ENCODE results near the gene IL3. TPM values are rescaled to one million over a fixed set of nuclear protein-coding genes. Genes with fewer than 3 reads are reported as not detected.

Gene IL3
- total RNA-seq, 1 experiment from 2014 or later = not detected

DNA sequence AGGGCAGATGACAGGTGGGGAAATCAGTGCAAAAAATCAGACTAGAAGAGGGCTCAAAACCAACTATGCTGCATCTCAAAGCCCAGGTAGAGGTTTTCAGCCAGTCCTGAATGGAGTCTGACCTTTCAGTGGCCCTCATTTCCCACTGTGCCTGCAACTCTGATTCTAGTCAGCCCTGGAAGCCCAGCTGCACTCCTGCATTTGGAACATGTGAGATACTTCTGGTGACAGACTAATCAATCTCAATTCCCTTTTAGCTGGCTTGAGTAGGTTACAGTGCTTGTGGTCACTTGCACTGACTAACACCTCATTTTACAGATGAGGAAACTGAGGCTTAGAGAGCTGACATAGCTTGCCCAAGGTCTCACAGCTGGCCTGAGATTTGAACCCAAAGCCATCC is 41.1 kb upstream of the IL3 start:
- no peak overlapping the region for H3K4me3 Mint-ChIP-seq
- H3K4me1 Mint-ChIP-seq = peaks cover 8% of the 10 kb centered on the region; the same call in 1 of the 2 replicates
- POLR2A ChIA-PET = no interaction called here
- no peak overlapping the region for H3K27ac Mint-ChIP-seq
- no peaks in the 10 kb centered on the region for H3K9me3 Mint-ChIP-seq
- ATAC-seq = no peak
- CTCF ChIA-PET = interaction anchor here (1.3 kb wide), 1 partner anchor 8 kb away, joined by 3 read pairs; the partner anchor contains the start of gene ACSL6
- H3K27me3 Mint-ChIP-seq (ENCODE audit: low read depth) = no peaks in the 10 kb centered on the region
- H3K36me3 Mint-ChIP-seq = no peaks in the 10 kb centered on the region
- TF ChIP-seq, protein P1, sequence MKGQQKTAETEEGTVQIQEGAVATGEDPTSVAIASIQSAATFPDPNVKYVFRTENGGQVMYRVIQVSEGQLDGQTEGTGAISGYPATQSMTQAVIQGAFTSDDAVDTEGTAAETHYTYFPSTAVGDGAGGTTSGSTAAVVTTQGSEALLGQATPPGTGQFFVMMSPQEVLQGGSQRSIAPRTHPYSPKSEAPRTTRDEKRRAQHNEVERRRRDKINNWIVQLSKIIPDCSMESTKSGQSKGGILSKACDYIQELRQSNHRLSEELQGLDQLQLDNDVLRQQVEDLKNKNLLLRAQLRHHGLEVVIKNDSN (CRISPR knock-in tag; IDR thresholded peaks at IDR 0.05) = no peak
- TF ChIP-seq, protein P2, sequence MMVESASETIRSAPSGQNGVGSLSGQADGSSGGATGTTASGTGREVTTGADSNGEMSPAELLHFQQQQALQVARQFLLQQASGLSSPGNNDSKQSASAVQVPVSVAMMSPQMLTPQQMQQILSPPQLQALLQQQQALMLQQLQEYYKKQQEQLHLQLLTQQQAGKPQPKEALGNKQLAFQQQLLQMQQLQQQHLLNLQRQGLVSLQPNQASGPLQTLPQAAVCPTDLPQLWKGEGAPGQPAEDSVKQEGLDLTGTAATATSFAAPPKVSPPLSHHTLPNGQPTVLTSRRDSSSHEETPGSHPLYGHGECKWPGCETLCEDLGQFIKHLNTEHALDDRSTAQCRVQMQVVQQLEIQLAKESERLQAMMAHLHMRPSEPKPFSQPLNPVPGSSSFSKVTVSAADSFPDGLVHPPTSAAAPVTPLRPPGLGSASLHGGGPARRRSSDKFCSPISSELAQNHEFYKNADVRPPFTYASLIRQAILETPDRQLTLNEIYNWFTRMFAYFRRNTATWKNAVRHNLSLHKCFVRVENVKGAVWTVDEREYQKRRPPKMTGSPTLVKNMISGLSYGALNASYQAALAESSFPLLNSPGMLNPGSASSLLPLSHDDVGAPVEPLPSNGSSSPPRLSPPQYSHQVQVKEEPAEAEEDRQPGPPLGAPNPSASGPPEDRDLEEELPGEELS (CRISPR knock-in tag; IDR thresholded peaks at IDR 0.05) = no peak
- no peak for TF ChIP-seq CREM (CRISPR knock-in tag; IDR thresholded peaks at IDR 0.05)
- no peak for TF ChIP-seq SOX15 (CRISPR knock-in tag; IDR thresholded peaks at IDR 0.05)
- no peak for TF ChIP-seq ZNF532 (CRISPR knock-in tag; IDR thresholded peaks at IDR 0.05; ENCODE audit: borderline replicate concordance)
- DNase-seq (ENCODE audit: low spot score) = no peak

DNA sequence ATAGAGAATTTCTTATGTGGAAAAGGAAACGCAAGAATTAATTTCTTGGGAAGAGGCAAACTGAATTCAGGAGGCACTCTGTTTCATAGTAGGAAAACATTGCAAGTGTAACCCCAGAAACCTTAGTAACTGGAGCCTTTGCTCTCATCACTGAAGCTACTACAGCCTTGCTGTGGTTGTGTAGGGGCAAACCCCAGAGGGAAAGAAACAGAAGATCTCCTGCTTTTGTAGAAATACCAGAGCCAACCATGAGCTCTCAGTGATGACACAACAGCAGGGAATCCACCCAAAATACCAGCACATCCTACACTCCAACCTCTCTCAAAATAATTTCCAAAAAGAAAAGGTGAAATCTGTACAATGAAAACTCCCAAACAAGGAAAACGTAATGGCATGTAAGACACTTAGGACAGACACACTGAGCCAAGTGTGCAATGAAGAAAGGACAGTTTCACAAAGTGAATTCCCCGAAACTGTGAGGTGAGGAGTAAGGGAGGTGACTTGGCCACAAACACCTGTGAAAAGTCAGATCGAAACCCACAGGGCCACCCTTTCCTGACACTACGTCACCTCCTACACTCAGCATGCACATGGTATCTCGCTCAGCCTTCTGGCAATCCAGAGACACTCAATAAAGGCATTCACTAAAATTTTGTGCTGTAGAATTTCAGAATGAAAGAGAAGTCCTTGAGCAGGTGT is 40.4 kb upstream of the IL3 start:
- POLR2A ChIA-PET = interaction anchor here (0.6 kb wide), 1 partner anchor 274 kb away, joined by 4 read pairs; no protein-coding TSS in a partner anchor
- DNase-seq (ENCODE audit: low spot score) (no peak), ATAC-seq (no peak)
- no peaks in the 10 kb centered on the region for H3K36me3 Mint-ChIP-seq
- no peaks in the 10 kb centered on the region for H3K27me3 Mint-ChIP-seq (ENCODE audit: low read depth)
- H3K27ac Mint-ChIP-seq = no peak overlapping the region
- H3K9me3 Mint-ChIP-seq = no peaks in the 10 kb centered on the region
- H3K4me1 Mint-ChIP-seq = peaks cover 8% of the 10 kb centered on the region; the same call in 1 of the 2 replicates
- no peak overlapping the region for H3K4me3 Mint-ChIP-seq
- CTCF ChIA-PET = interaction anchor here (1.3 kb wide), 1 partner anchor 9 kb away, joined by 3 read pairs; the partner anchor contains the start of gene ACSL6
- TF ChIP-seq, protein P3, sequence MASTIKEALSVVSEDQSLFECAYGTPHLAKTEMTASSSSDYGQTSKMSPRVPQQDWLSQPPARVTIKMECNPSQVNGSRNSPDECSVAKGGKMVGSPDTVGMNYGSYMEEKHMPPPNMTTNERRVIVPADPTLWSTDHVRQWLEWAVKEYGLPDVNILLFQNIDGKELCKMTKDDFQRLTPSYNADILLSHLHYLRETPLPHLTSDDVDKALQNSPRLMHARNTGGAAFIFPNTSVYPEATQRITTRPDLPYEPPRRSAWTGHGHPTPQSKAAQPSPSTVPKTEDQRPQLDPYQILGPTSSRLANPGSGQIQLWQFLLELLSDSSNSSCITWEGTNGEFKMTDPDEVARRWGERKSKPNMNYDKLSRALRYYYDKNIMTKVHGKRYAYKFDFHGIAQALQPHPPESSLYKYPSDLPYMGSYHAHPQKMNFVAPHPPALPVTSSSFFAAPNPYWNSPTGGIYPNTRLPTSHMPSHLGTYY (CRISPR knock-in tag; IDR thresholded peaks at IDR 0.05) = no peak
- no peak for TF ChIP-seq SOX15 (CRISPR knock-in tag; IDR thresholded peaks at IDR 0.05)
- TF ChIP-seq GTF2I (CRISPR knock-in tag; conservative IDR thresholded peaks at IDR 0.05) = no peak
- TF ChIP-seq NR1H2 (CRISPR knock-in tag; IDR thresholded peaks at IDR 0.05) = no peak
- TF ChIP-seq CBFB (CRISPR knock-in tag; IDR thresholded peaks at IDR 0.05; ENCODE audit: low read depth) = no peak
- TF ChIP-seq, protein P2 (CRISPR knock-in tag; IDR thresholded peaks at IDR 0.05) = no peak
- TF ChIP-seq PRRX2 (CRISPR knock-in tag; IDR thresholded peaks at IDR 0.05) = no peak
- TF ChIP-seq, protein P4, sequence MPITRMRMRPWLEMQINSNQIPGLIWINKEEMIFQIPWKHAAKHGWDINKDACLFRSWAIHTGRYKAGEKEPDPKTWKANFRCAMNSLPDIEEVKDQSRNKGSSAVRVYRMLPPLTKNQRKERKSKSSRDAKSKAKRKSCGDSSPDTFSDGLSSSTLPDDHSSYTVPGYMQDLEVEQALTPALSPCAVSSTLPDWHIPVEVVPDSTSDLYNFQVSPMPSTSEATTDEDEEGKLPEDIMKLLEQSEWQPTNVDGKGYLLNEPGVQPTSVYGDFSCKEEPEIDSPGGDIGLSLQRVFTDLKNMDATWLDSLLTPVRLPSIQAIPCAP (CRISPR knock-in tag; IDR thresholded peaks at IDR 0.05) = no peak
- no peak for TF ChIP-seq RORB (CRISPR knock-in tag; IDR thresholded peaks at IDR 0.05)
- TF ChIP-seq CTCF (IDR thresholded peaks at IDR 0.05) = no peak
- no peak for TF ChIP-seq FOXJ3 (CRISPR knock-in tag; IDR thresholded peaks at IDR 0.05; ENCODE audit: borderline replicate concordance)
- no peak for TF ChIP-seq TP53 (CRISPR knock-in tag; IDR thresholded peaks at IDR 0.05)
- no peak for TF ChIP-seq ZNF512 (CRISPR knock-in tag; IDR thresholded peaks at IDR 0.05; ENCODE audit: borderline replicate concordance)
- TF ChIP-seq KAT7 (CRISPR knock-in tag; IDR thresholded peaks at IDR 0.05; ENCODE audit: borderline replicate concordance) = no peak
- TF ChIP-seq SMAD4 (CRISPR knock-in tag; IDR thresholded peaks at IDR 0.05) = no peak

Data from WTC11 (cell line).